ENCODE results near the gene YTHDF1. TPM values are rescaled to one million over a fixed set of nuclear protein-coding genes. Genes with fewer than 3 reads are reported as not detected.

Gene YTHDF1
- total RNA-seq, 1 donor from 2014 or later = 32.8 TPM

DNA sequence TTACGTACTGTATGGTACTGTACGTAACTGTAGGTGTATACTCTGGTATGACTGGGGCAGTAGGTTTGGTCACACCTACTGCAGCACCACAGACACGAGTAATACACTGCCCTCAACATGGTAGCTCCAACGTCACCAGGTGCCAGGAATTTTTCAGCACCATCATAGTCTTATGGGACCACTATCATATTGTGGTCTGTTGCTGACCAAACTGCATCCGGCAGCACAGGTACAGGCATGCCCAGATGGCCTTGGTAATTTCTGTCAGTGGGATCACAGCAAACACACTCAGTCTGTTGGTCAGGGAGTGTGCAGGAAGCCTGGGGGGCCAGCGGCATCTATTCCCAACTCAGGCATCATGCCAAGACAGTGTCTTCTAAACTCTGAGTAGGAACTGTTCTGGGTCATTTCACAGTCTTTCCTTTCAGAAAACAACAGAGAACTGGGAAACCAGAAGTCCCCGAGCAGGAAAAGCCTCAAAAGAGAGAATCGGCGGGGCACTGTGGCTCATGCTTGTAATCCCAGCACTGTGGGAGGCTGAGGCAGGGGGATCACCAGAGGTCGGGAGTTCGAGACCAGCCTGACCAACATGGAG is 5.8 kb downstream of the YTHDF1 start:
- no peak for DNase-seq (ENCODE audit: low read depth)

DNA sequence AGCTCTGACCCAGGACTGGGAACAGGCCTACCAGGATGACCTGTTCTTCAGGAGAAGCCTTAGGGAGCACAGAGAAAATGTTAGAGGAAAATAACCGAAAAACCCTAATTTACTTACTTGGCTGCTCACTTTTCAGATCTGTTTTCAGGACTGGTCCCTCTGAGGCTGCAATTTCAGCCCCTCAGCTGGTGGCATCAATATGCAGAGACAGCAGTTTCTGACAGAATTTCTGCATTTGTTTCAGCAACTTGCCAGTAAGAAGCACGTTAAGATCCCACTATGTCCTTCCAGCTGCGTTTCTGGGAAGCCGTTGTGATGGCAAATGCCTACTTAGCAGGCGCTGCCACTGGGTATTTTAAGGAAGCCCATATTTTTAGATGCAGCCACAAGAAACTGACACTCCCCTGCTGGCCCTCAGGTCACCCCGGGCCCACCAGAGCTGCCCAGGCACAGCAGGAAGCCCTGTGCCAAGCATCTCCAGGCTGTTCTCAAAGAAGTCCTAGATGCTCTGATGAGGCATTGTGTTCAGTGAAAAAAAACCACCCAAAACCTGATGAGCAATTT is 7.5 kb downstream of the YTHDF1 start:
- DNase-seq (ENCODE audit: low read depth) = no peak

GRCh38 chr20:63206878-63207277 is 9.1 kb downstream of the YTHDF1 start:
- DNase-seq (ENCODE audit: low read depth) = peak; percentile 93

DNA sequence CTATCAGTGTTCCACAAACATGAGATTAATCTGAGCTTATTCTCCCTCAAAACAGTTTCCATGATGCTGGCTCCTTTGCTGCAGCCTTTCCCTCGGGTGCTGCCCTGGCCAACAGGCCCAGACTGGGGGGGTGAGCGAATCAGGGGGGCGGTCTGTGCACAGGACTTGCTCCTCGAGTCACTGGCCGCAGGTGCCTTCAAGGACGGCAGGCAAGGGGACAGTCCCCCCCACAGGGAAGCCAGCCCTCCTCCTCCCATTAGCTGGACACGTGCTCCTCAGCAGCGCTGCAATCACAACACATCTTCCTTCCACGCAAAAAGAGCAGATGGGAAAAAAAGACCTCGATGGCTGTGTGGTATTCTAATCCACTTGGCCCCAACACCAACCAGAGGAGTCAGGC is 10.0 kb downstream of the YTHDF1 start:
- no peak for DNase-seq (ENCODE audit: low read depth)

- no peak for DNase-seq (ENCODE audit: low read depth)
Measured at GRCh38 chr20:63204362-63204761, 11.6 kb downstream of the YTHDF1 start.

- DNase-seq (ENCODE audit: low read depth) = no peak
Measured at GRCh38 chr20:63202811-63203526, 13.0 kb downstream of the YTHDF1 start.

- DNase-seq (ENCODE audit: low read depth) = no peak
Measured at GRCh38 chr20:63202021-63202420, 13.9 kb downstream of the YTHDF1 start.

GRCh38 chr20:63198606-63199005 is 17.3 kb downstream of the YTHDF1 start:
- no peak for DNase-seq (ENCODE audit: low read depth)

DNA sequence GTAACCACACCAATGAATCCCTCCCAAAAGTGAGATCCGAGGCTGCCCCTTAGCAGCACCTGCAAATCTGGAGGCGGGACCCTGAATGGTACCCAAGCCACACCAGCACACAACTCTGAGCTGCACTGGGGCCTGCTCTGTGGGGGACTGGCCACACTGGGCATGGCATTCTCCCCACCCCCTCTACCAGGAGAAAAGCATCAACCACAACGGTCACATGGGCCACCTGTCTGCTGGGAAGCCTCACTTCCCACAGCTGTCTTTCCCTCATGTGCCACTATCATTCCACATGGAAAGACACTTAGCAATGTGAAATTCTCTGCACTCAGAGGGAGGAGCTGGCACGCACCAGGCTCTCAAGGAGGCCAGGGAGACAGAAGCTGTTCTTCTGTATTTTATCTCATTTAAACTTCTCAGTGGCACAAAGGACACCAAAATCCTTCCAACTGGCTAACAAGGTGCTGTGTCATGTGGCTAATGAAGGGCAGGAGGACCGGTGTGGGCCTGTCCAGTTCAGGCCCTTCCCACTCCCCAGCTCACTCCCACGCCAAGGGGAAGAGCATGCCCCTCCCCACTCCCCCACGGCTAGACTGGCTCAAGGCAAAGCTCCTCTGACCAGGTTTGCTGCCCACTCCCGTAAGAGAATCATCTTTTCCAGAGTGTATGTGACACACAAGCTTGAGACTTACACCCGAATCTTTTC is 19.0 kb downstream of the YTHDF1 start:
- DNase-seq (ENCODE audit: low read depth) = no peak

DNA sequence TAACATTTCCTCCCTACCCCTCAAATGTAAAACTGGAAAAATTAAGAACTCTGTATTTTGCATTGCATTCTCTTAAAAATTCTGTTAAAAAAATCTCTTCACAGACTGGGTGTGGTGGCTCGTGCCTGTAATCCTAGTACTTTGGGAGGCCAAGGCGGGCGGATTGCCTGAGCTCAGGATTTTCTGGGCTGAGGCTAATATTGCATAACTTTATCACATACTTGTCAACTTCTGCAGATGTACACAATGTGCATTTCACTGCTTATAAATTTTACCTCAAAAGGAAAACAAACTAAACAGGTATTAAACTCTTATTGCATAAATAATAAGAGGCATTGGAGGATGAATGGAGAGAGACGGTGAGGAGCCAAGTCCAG is 21.1 kb downstream of the YTHDF1 start:
- DNase-seq (ENCODE audit: low read depth) = no peak

DNA sequence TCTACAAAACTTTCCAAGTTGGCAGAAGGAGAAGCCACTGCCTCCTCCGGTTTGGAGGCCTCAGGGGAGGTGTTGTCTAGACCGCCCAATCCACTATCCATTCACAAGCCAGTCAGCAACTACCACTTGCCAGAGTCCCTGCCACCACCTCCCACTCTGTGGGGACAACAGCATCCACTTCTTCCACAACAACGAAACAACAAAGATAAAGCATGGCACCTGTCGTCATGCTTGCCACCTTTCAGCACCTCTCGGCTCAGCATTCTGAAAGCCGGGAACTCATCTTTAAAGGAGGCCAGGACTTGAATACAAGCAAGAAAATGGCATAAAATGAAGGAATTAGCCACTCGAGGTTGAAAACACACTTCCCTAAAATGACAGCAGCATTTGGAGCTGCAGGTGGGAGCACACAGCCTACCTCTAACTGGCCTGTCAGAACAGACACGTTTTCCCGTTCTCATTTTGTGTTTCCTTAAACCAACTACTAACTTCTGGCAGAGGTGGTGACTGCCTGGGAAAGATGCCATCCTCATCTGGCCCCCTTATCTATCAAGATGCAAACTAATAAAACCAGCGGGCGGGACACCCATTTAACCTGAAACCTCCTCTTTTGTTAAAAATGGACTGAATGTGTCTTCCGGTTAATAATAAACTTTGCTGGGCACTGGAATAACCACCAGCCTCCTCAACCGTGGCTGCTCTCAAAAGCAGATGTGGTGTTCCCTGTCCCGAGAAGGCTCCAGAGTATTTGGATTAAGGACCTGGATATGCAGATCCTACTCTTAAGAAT is 21.7 kb downstream of the YTHDF1 start:
- peak; percentile 35 for DNase-seq (ENCODE audit: low read depth)

- DNase-seq (ENCODE audit: low read depth) = no peak
Measured at GRCh38 chr20:63192721-63193120, 23.2 kb downstream of the YTHDF1 start.

- DNase-seq (ENCODE audit: low read depth) = no peak
Measured at GRCh38 chr20:63191400-63191799, 24.5 kb downstream of the YTHDF1 start.

GRCh38 chr20:63190828-63191227 is 25.1 kb downstream of the YTHDF1 start:
- no peak for DNase-seq (ENCODE audit: low read depth)

- DNase-seq (ENCODE audit: low read depth) = no peak
Measured at GRCh38 chr20:63189846-63190559, 25.9 kb downstream of the YTHDF1 start.

DNA sequence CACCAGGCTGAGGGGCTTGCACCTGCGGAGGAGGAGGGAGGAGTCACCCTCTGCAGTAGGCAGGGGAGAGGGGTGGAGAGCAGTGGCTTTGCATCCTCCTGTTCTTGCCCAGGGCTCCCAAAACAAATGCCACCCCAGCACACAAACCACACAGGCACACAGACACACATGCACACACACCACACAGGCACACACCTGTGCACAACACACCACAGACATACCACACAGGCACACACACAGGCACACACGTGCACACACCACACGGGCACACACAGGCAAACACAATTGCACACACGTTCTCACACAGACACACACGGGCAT is 26.6 kb downstream of the YTHDF1 start:
- no peak for DNase-seq (ENCODE audit: low read depth)

DNA sequence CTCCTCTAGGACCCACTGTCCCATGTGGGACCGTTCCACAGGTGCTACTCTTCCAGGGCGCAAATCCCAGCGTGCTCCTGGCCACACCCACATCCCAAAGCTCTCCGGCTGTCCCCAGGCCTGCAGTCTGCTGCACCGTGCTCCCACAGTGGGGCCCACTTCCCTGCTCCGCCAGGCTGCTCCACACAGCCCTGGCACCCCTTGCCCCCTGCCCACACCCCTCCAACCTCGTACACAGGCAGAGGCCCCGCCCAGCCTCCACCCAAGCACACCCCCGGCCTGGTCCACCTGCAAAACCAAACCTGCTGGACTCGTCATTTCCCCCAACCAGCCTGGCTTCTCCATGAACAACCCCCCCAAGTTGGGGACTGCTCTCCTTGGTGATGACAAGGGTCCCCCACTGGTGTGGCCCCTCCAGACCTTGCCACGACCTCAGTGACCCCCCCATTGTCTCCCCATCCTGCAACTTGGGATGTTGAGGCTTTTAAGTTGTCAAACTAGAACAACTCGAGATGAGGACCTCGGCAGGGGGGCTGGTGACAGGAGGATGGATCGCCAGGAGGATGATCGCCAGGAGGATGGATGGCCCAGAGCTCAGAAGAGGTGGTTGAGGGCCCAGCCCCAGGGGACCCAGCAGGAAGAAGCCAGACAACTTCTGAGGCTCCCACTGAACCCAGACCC is 27.1 kb downstream of the YTHDF1 start:
- DNase-seq (ENCODE audit: low read depth) = no peak

DNA sequence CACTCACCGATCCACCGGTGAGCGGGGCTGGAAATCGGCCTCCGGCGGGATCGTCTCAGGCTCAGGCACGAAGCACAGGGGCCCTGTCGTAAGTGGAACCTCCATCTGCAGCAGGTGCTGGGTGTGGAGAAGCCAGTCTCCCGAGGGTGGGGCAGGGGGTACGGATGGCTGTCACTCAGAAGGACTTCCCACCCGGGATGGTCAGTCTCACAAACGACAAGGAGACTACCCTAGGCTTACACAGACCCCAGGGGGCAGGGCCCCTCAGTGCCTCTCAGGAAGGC is 27.8 kb downstream of the YTHDF1 start:
- DNase-seq (ENCODE audit: low read depth) = no peak

- DNase-seq (ENCODE audit: low read depth) = no peak
Measured at GRCh38 chr20:63187338-63188158, 28.4 kb downstream of the YTHDF1 start.
